Adrenal gland (tissue), 12 donors: ENCODE results near the gene GNAL. TPM values are rescaled to one million over a fixed set of nuclear protein-coding genes. Genes with fewer than 3 reads are reported as not detected.

Experiments used
- DNase-seq, 7 donors: peaks; one replicate each; pipeline ENCODE4 v3.0.0-alpha.2; 2019 to 2020
- H3K27ac ChIP-seq, 5 donors: fragments of 200-600 bp; sonication (generic) in 4 of 5; 1 replicate in 3 of 5; 2 replicates in 2 of 5; pipeline versions ENCODE4 v1.5.1 to v1.8.0; 2016 to 2020; ENCODE audit warnings: mild to moderate bottlenecking in 1 of 5
- H3K27me3 ChIP-seq: fragments of 200-600 bp; 2 replicates; pipeline ENCODE4 v1.8.0; 2021
- H3K36me3 ChIP-seq, 2 donors: fragments of 200-600 bp; replicated peaks in 1 of 2; 1 replicate in 1 of 2; 2 replicates in 1 of 2; pipeline versions ENCODE4 v1.5.1 to v1.8.0; 2018 to 2022
- H3K4me1 ChIP-seq, 2 donors: fragments of 200-600 bp; replicated peaks in 1 of 2; 1 replicate in 1 of 2; 2 replicates in 1 of 2; pipeline versions ENCODE4 v1.5.1 to v1.8.0; 2018 to 2021
- H3K4me3 ChIP-seq, 4 donors: fragments of 200-600 bp; sonication (generic) in 3 of 4; one replicate each; pipeline ENCODE4 v1.5.1; 2016 to 2018
- H3K9me3 ChIP-seq, 3 donors: fragments of 200-600 bp; sonication (generic) in 1 of 3; replicated peaks in 1 of 3; 1 replicate in 2 of 3; 2 replicates in 1 of 3; pipeline versions ENCODE4 v1.5.1 to v1.8.0; 2016 to 2021
- POLR2A ChIP-seq, 2 donors: fragments of 450-650 bp; IDR thresholded peaks; one replicate each; pipeline ENCODE4 v1.6.1; 2017; ENCODE audit warnings: antibody characterized with exemption in 2 of 2, mild to moderate bottlenecking in 2 of 2, moderate library complexity in 1 of 2
- WGBS, 4 donors: extraction: QIAGEN DNeasy Blood & Tissue Kit in 2 of 4; methylation state at CpG; one replicate each; pipeline versions ENCODE4 v1.1.5 to v1.1.7; 2013 to 2017; 5-methylcytosine and 5-hydroxymethylcytosine counted together
- intact Hi-C, 2 donors: fragments of 100-400 bp; cut with DNase I; formaldehyde crosslinking; loops; one replicate each; pipeline versions ENCODE4 v1.14.1 to v1.15.0; 2022 to 2023
- polyA plus RNA-seq, 3 donors: library from polyadenylated mRNA; stranded (reverse); fragments of 200-250 nt in 2 of 3; fragments of 350-450 nt in 1 of 3; fragmentation: Illumina TruSeq in 1 of 3; extraction: RNeasy Lipid Tissue Mini Kit (QIAGEN cat#74804) in 1 of 3; gene quantifications; one replicate each; pipeline ENCODE4 v1.2.3, GENCODE V29; 2013 to 2014
- total RNA-seq, 9 donors: library from RNA; depleted of rRNA in 4 of 9; stranded (reverse); fragments of >200 nt in 4 of 9; fragments of 120-200 nt in 1 of 9; fragmentation: NEBNext Ultra II Directional in 1 of 9; extraction: Animal tissue kit (Norgen Biotek cat#: 25700) in 1 of 9; gene quantifications; one replicate each; pipeline versions ENCODE4 v1.1.0 to v1.2.4, GENCODE V29; 2013 to 2023
- TF ChIP-seq, protein P1 (sequence below), 6 experiments: fragments of 450-650 bp in 4 of 6; fragments of 200-600 bp in 2 of 6; sonication (generic) in 1 of 6; IDR thresholded peaks; 1 replicate in 5 of 6; 2 replicates in 1 of 6; pipeline versions ENCODE4 v1.5.1 to v1.8.0; 2016 to 2021; ENCODE audit warnings: antibody characterized with exemption in 6 of 6, mild to moderate bottlenecking in 2 of 6, moderate library complexity in 1 of 6
- donor health status: healthy with polysubstance abuse.
- donor health status: Bipolar disorder and iron deficiency.
- donor health status: DM: yes; HTN: yes; CAD: no.
- donor health status: DM: no; HTN: no; CAD: no.
- donor health status: DM: no; HTN: no; CAD: no.
- donor health status: DM: yes; HTN: yes; CAD: no.

GNAL gene
- total and polyA plus RNA-seq, 12 donors: 0.48 to 7.0 (median 2.3) TPM

DNA sequence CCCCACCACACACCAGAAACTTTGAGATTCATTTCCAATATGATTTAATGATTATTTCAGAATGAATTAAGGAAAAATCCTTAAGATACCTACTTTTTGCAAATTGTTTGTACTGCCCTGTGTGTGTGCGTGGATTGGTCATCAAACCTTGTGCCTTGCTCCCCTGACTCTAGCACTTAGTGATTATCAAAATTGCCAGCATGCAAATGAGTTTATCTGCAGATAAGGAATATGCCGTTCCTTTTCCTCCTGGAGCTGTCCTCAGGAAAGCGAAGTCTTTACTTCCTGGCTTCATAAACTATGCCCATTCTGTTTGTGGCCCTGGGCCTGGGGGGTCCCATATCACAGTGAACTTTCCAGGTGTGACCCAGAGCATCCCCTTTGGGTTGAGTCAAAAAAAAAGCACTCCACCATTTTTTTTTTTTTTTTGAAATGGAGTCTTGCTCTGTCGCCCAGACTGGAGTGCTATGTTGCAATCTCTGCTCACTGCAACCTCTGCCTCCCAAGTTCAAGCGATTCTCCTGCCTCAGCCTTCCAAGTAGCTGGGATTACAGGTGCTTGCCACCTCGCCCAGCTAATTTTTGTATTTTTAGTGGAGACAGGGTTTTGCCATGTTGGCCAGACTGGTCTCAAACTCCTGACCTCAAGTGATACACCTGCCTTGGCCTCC, 173.5 kb downstream of the GNAL start:
- Histone ChIP-seq H3K27ac (no peak overlapping the region), H3K4me1 (no peaks in the 10 kb centered on the region), H3K4me3 (no peak overlapping the region), H3K27me3 (no peaks in the 10 kb centered on the region), H3K9me3 (no peaks in the 10 kb centered on the region), H3K36me3 (no peaks in the 10 kb centered on the region)
- intact Hi-C loops: no loop called here
- WGBS, 4 donors: 73 to 83% (median 80%) methylated on average over 6 of the region's 6 CpGs
- TF ChIP-seq POLR2A (IDR thresholded peaks at IDR 0.05): no peak
- TF ChIP-seq, protein P1, sequence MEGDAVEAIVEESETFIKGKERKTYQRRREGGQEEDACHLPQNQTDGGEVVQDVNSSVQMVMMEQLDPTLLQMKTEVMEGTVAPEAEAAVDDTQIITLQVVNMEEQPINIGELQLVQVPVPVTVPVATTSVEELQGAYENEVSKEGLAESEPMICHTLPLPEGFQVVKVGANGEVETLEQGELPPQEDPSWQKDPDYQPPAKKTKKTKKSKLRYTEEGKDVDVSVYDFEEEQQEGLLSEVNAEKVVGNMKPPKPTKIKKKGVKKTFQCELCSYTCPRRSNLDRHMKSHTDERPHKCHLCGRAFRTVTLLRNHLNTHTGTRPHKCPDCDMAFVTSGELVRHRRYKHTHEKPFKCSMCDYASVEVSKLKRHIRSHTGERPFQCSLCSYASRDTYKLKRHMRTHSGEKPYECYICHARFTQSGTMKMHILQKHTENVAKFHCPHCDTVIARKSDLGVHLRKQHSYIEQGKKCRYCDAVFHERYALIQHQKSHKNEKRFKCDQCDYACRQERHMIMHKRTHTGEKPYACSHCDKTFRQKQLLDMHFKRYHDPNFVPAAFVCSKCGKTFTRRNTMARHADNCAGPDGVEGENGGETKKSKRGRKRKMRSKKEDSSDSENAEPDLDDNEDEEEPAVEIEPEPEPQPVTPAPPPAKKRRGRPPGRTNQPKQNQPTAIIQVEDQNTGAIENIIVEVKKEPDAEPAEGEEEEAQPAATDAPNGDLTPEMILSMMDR (IDR thresholded peaks at IDR 0.05): no peak
- DNase-seq: no peak

DNA sequence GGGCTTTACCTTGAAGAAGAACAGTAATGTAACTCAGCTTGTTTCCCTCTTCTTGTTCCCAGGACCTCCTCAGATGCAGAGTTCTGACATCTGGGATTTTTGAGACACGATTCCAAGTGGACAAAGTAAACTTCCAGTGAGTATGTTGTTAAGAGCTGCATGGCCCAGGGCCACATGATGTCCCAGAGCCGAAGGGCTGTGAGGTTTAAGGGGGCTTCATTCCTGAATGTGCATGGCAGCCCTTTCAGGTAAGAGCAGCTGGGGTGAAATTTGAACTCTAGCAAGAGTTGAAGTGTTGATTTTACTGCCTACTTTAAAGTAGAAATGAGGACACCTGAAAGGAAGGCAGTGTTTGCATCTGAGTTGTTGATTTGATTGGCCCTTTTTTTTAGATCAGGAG, 175.4 kb downstream of the GNAL start:
- H3K27me3 ChIP-seq: no peaks in the 10 kb centered on the region
- no peak for DNase-seq
- H3K27ac ChIP-seq: no peak overlapping the region
- H3K9me3 ChIP-seq: no peaks in the 10 kb centered on the region
- no peak overlapping the region for H3K4me3 ChIP-seq
- TF ChIP-seq POLR2A (IDR thresholded peaks at IDR 0.05): no peak
- TF ChIP-seq, protein P1 (IDR thresholded peaks at IDR 0.05): no peak
- no peaks in the 10 kb centered on the region for H3K4me1 ChIP-seq
- no peaks in the 10 kb centered on the region for H3K36me3 ChIP-seq
- intact Hi-C loops: no loop called here
- 71 to 78% (median 75%) methylated on average over 2 of the region's 2 CpGs for WGBS, 4 donors

DNA sequence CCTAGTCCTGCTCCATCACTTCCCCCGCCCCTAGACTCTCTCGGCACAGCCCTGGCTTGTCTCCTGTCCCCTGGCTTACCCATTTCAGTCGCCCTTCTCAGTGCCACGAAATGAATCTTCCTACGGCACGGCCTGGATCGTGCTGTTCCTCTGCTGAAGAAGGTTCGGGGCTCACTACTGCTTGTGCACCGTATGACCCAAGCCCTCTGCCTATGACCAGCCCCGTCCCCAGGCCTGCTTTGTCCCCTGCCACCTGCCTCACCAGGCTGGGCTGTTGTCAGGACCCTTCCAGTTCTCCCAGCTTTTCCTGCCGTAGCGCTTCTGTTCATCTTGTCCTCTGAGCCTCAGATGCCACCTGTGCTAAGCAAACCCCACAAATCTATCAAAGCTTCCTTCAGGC, 176.0 kb downstream of the GNAL start:
- intact Hi-C loops: no loop called here

DNA sequence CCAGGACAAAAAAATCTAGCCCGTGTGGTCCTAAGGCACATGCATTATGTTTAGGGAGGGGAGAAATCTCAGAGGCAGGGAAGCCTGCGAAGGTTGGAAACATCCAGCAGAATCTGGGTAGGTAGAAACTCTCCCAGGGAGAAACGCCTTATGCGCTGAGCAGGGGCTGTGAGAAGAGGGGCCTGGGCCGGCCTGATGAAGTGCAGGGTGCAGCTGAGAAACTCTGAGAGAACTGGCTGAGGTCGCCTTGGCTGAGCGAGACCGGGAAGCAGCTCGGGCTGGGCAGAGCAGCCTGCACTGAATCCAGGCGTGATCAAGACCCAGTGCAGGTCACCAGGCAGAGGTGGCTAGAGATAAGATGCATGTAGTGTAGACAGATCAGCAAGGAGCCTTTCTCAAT, 177.3 kb downstream of the GNAL start:
- TF ChIP-seq, protein P1 (IDR thresholded peaks at IDR 0.05): no peak
- no peak for TF ChIP-seq POLR2A (IDR thresholded peaks at IDR 0.05)
- Histone ChIP-seq H3K4me3 (no peak overlapping the region), H3K4me1 (no peaks in the 10 kb centered on the region), H3K9me3 (no peaks in the 10 kb centered on the region), H3K27me3 (no peaks in the 10 kb centered on the region), H3K27ac (no peak overlapping the region), H3K36me3 (no peaks in the 10 kb centered on the region)
- intact Hi-C loops: no loop called here
- no peak for DNase-seq
- 64 to 76% (median 73%) methylated on average over 10 of the region's 10 CpGs for WGBS, 4 donors

More for the DNA sequence above, 176.0 kb downstream of the GNAL start:
- no peaks in the 10 kb centered on the region for H3K36me3 ChIP-seq
- no peak overlapping the region for H3K4me3 ChIP-seq
- no peaks in the 10 kb centered on the region for H3K27me3 ChIP-seq
- WGBS, 4 donors: 85 to 91% (median 88%) methylated on average over 12 of the region's 12 CpGs
- no peaks in the 10 kb centered on the region for H3K4me1 ChIP-seq
- DNase-seq: no peak
- H3K27ac ChIP-seq: no peak overlapping the region
- H3K9me3 ChIP-seq: no peaks in the 10 kb centered on the region
- TF ChIP-seq, protein P1 (IDR thresholded peaks at IDR 0.05): no peak
- TF ChIP-seq POLR2A (IDR thresholded peaks at IDR 0.05): no peak
